ENCODE data around the gene NRAP. TPM values are rescaled to one million over a fixed set of nuclear protein-coding genes. Genes with fewer than 3 reads are reported as not detected.

The NRAP gene
- total RNA-seq, 1 experiment from 2014 or later, result not detected

DNA sequence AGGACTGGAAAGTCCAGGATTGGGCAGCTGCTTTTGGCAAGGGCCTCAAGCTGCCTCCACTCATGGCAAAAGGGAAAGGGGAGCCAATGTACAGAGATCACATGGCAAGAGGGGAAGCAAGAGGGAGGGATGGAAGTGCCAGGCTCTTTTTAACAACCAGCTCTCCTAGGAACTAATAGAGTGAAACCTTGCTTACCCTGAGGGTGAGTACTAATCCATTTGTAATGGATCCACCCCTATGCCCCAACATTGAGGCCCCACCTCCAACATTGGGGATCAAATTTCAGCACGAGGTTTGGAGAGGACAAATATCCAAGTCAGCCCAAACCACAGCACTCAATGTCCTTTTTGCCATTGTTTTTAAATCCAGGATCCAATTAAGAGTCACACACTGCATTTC lies 98.5 kb downstream of the NRAP start:
- POLR2A ChIA-PET, result no interaction called here
- no peaks in the 10 kb centered on the region for H3K9me3 ChIP-seq (ENCODE audit: control insufficient read depth, insufficient read depth, low read depth, low read length)
- H3K4me3 ChIP-seq (ENCODE audit: low read depth in 2 of 2, low read length in 2 of 2), result no peak overlapping the region
- no peak for TF ChIP-seq SIN3A (IDR thresholded peaks at IDR 0.05; ENCODE audit: borderline replicate concordance, insufficient read depth, low read depth, low read length)
- TF ChIP-seq, protein P1, sequence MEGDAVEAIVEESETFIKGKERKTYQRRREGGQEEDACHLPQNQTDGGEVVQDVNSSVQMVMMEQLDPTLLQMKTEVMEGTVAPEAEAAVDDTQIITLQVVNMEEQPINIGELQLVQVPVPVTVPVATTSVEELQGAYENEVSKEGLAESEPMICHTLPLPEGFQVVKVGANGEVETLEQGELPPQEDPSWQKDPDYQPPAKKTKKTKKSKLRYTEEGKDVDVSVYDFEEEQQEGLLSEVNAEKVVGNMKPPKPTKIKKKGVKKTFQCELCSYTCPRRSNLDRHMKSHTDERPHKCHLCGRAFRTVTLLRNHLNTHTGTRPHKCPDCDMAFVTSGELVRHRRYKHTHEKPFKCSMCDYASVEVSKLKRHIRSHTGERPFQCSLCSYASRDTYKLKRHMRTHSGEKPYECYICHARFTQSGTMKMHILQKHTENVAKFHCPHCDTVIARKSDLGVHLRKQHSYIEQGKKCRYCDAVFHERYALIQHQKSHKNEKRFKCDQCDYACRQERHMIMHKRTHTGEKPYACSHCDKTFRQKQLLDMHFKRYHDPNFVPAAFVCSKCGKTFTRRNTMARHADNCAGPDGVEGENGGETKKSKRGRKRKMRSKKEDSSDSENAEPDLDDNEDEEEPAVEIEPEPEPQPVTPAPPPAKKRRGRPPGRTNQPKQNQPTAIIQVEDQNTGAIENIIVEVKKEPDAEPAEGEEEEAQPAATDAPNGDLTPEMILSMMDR (IDR thresholded peaks at IDR 0.05), result no peak
- no peak for TF ChIP-seq POLR2AphosphoS5 (IDR thresholded peaks at IDR 0.05; ENCODE audit: low read depth, low read length)
- TF ChIP-seq, protein P2, sequence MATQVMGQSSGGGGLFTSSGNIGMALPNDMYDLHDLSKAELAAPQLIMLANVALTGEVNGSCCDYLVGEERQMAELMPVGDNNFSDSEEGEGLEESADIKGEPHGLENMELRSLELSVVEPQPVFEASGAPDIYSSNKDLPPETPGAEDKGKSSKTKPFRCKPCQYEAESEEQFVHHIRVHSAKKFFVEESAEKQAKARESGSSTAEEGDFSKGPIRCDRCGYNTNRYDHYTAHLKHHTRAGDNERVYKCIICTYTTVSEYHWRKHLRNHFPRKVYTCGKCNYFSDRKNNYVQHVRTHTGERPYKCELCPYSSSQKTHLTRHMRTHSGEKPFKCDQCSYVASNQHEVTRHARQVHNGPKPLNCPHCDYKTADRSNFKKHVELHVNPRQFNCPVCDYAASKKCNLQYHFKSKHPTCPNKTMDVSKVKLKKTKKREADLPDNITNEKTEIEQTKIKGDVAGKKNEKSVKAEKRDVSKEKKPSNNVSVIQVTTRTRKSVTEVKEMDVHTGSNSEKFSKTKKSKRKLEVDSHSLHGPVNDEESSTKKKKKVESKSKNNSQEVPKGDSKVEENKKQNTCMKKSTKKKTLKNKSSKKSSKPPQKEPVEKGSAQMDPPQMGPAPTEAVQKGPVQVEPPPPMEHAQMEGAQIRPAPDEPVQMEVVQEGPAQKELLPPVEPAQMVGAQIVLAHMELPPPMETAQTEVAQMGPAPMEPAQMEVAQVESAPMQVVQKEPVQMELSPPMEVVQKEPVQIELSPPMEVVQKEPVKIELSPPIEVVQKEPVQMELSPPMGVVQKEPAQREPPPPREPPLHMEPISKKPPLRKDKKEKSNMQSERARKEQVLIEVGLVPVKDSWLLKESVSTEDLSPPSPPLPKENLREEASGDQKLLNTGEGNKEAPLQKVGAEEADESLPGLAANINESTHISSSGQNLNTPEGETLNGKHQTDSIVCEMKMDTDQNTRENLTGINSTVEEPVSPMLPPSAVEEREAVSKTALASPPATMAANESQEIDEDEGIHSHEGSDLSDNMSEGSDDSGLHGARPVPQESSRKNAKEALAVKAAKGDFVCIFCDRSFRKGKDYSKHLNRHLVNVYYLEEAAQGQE (IDR thresholded peaks at IDR 0.05; ENCODE audit: insufficient read depth in 1 of 2, low read depth in 2 of 2, low read length in 1 of 2), result no peak
- TF ChIP-seq TCF7L2 (IDR thresholded peaks at IDR 0.05; ENCODE audit: low read depth, low read length), result no peak
- no peak overlapping the region for H3K27ac ChIP-seq (ENCODE audit: low read length)
- intact Hi-C loops (cut with micrococcal nuclease; ENCODE audit: unreplicated experiment) (no loop called here), in situ Hi-C loops (cut with HindIII; ENCODE audit: low pct_unique_long_range_greater_than_20kb, low sequenced_read_pairs) (no loop called here)
- CTCF ChIA-PET, result no interaction called here
- no peaks in the 10 kb centered on the region for H3K36me3 ChIP-seq (ENCODE audit: control insufficient read depth, insufficient read depth, low read length)
- H3K4me1 ChIP-seq (ENCODE audit: control insufficient read depth, insufficient read depth, low read length), result 0 out of 2 replicates have a peak, but pooled peaks cover 2% of the 10 kb centered on the region
- no peak for DNase-seq (ENCODE audit: low read depth, low spot score)
- no TSS peak for BruUV-seq (replicated peaks)
- H3K27me3 ChIP-seq (ENCODE audit: control insufficient read depth, insufficient read depth, low read length), result no peaks in the 10 kb centered on the region
- no peak for ATAC-seq

DNA sequence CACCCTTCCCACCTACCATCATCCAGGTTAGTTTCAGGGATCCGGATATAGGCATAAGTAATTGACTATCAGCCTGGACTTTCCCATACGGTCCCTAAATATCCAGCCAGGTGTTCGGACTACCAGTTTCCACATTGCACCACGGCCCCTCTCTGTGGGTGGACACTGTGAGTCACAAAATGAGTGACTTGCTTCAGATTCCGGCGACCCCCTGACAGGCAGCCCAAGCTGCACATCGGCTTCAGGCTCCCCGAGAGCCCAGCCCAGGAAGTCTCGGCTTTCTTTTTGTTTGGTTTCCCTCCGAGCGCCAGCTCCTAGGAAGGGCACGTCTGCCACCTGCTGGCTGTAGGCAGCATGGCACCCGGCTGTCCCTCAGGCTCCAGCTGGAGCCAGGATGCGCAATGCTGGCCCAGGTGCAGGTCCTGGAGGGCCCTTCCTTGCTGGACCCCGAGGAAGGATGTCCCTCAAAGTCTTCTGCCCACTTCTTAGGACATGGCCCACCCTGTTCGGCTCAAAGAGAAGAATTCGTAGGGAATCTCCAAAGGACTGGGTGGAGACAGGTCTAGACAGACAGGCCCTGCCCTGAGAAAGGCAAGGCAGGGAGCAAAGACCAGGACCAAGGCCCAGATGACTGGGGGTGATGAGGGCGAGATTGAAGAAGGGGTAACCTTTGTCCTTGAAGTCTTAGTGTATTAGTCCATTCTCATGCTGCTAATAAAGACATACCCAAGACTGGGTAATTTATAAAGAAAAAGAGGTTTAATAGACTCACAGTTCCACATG lies 100.3 kb downstream of the NRAP start:
- no peak overlapping the region for H3K27ac ChIP-seq (ENCODE audit: low read length)
- H3K4me1 ChIP-seq (ENCODE audit: control insufficient read depth, insufficient read depth, low read length), result 0 out of 2 replicates have a peak, but pooled peaks cover 2% of the 10 kb centered on the region
- 0 out of 2 replicates have a peak, but pooled peaks cover 2% of the 10 kb centered on the region for H3K27me3 ChIP-seq (ENCODE audit: control insufficient read depth, insufficient read depth, low read length)
- no TSS peak for BruUV-seq (replicated peaks)
- TF ChIP-seq, protein P2 (IDR thresholded peaks at IDR 0.05; ENCODE audit: insufficient read depth in 1 of 2, low read depth in 2 of 2, low read length in 1 of 2), result 0 out of 4 replicates have a peak, but pooled peaks of 1 of the 2 experiments have one; percentile 16
- TF ChIP-seq, protein P1 (IDR thresholded peaks at IDR 0.05), result peak; percentile 99
- TF ChIP-seq SIN3A (IDR thresholded peaks at IDR 0.05; ENCODE audit: borderline replicate concordance, insufficient read depth, low read depth, low read length), result no peak
- peak overlapping the region; percentile 28 to 49 for H3K4me3 ChIP-seq (ENCODE audit: low read depth in 2 of 2, low read length in 2 of 2)
- in situ Hi-C loops (cut with HindIII; ENCODE audit: low pct_unique_long_range_greater_than_20kb, low sequenced_read_pairs), result no loop called here
- no peaks in the 10 kb centered on the region for H3K9me3 ChIP-seq (ENCODE audit: control insufficient read depth, insufficient read depth, low read depth, low read length)
- intact Hi-C loops (cut with micrococcal nuclease; ENCODE audit: unreplicated experiment), result loop anchor here (5.0 kb wide), 1 partner anchor 171 kb away; no protein-coding TSS in a partner anchor
- peak; percentile 43 for DNase-seq (ENCODE audit: low read depth, low spot score)
- ChIA-PET CTCF (interaction anchor here (0.5 to 1.1 kb wide), 4 partner anchors 55 to 422 kb away, joined by 3 to 9 read pairs (median 4); no protein-coding TSS in a partner anchor), POLR2A (no interaction called here)
- ATAC-seq, result peak; percentile 97
- H3K36me3 ChIP-seq (ENCODE audit: control insufficient read depth, insufficient read depth, low read length), result no peaks in the 10 kb centered on the region

Data from Panc1 (cell line).